Heart left ventricle (tissue), 13 donors: ENCODE measurements around the gene MRPL9.

Experiments
- CTCF ChIP-seq, 12 donors: fragments of 200-600 bp; sonication (generic) in 4 of 12; IDR thresholded peaks; one replicate each; pipeline versions ENCODE4 v1.5.0 to v1.8.0; 2018 to 2022; ENCODE audit warnings: antibody characterized with exemption in 12 of 12, mild to moderate bottlenecking in 5 of 12
- POLR2A ChIP-seq, 2 donors: fragments of 450-650 bp; IDR thresholded peaks; one replicate each; pipeline ENCODE4 v1.6.1; 2017; ENCODE audit warnings: antibody characterized with exemption in 2 of 2, mild to moderate bottlenecking in 2 of 2, moderate library complexity in 2 of 2
- donor health status: ischemic (EF 13 %, LVEDD 7.1; RV severe dilation, severe dysfunction).
- donor health status: DM: no; HTN: yes; CAD: no.
- donor health status: DM: no; HTN: no; CAD: no.
- donor health status: ischemic (EF 25% LVEDD 6.9; RV normal size, moderate dysfunction).
- donor health status: ischemic (EF 25% LVEDD 5.7; RV mildly dilated, moderate dysfunction).
- donor health status: ischemic (EF 35%, LVEDD 5.7; RV mildly dilated, moderate dysfunction).
- donor health status: nonischemic (EF 11% LVEDD 7.7; RV severe dilation, severe dysfunction).
- donor health status: DM: yes; HTN: yes; CAD: no.
- donor health status: PGD.
- donor health status: ischemic (EF 29% LVEDD 5.4; RV normal size, mild dysfunction).
- donor health status: nonischemic (EF 23%, LVEDD 6.1; RV moderate dilation, normal function).

GRCh38 chr1:151777317-151777716, 14.0 kb upstream of the MRPL9 start:
- TF ChIP-seq CTCF (IDR thresholded peaks at IDR 0.05) (no peak), POLR2A (IDR thresholded peaks at IDR 0.05) (no peak)
